H1 (cell line): Measurements from ENCODE around the gene CHD9NB. TPM values are rescaled to one million over a fixed set of nuclear protein-coding genes. Genes with fewer than 3 reads are reported as not detected.

Experiments used
- ASH2L ChIP-seq: fragments of 200-600, 300-600 bp; sonication (generic); IDR thresholded peaks from one replicate; pipeline ENCODE4 v1.7.1; 2017; ENCODE audit warnings: low read length
- CHD1 ChIP-seq: IDR thresholded peaks from 2 replicates; pipeline ENCODE4 v1.6.1; 2012; ENCODE audit warnings: low read depth, low read length, improper control_type of control experiment
- CREB1 ChIP-seq: IDR thresholded peaks from 2 replicates; pipeline ENCODE4 v1.6.1; 2012; ENCODE audit warnings: inconsistent platforms
- EZH2 ChIP-seq: fragments of 200-600 bp; sonication (generic); IDR thresholded peaks from 2 replicates; pipeline ENCODE4 v1.7.1; 2012; ENCODE audit warnings: low read depth, mild to moderate bottlenecking, moderate library complexity, low read length, inconsistent platforms; ENCODE audit not compliant: severe bottlenecking
- GTF2F1 ChIP-seq: IDR thresholded peaks from 2 replicates; pipeline ENCODE4 v1.6.1; 2012; ENCODE audit warnings: low read depth, low read length, improper control_type of control experiment, borderline replicate concordance
- HDAC2 ChIP-seq, 2 experiments: fragments of 300-600 bp in 1 of 2; sonication (generic) in 1 of 2; IDR thresholded peaks; 2 replicates each; pipeline ENCODE4 v1.6.1; 2011 to 2012; ENCODE audit warnings: low read depth in 2 of 2, low read length in 2 of 2, mild to moderate bottlenecking in 2 of 2, moderate library complexity in 2 of 2, borderline replicate concordance in 1 of 2, inconsistent platforms in 1 of 2
- JUN ChIP-seq: IDR thresholded peaks from 2 replicates; pipeline ENCODE4 v1.6.1; 2011; ENCODE audit warnings: low read depth, mild to moderate bottlenecking, improper control_type of control experiment, low read length
- KDM1A ChIP-seq: fragments of 200-600, 300-600 bp; sonication (generic); IDR thresholded peaks from 2 replicates; pipeline ENCODE4 v1.7.1; 2016; ENCODE audit warnings: mild to moderate bottlenecking, low read length, borderline replicate concordance
- KDM5A ChIP-seq: fragments of 200-600 bp; IDR thresholded peaks from 2 replicates; pipeline ENCODE4 v1.7.1; 2012; ENCODE audit warnings: mild to moderate bottlenecking, low read length, inconsistent platforms, mixed read lengths
- MAFK ChIP-seq: IDR thresholded peaks from 2 replicates; pipeline ENCODE4 v1.6.1; 2012; ENCODE audit warnings: low read depth, mild to moderate bottlenecking, improper control_type of control experiment, low read length
- MAX ChIP-seq: IDR thresholded peaks from 2 replicates; pipeline ENCODE4 v1.6.1; 2012; ENCODE audit warnings: inconsistent platforms
- NANOG ChIP-seq: IDR thresholded peaks from 2 replicates; pipeline ENCODE4 v1.6.1; 2011; ENCODE audit warnings: low read length, low read depth, mild to moderate bottlenecking, inconsistent platforms; ENCODE audit not compliant: insufficient read depth, poor library complexity, severe bottlenecking
- NRF1 ChIP-seq: IDR thresholded peaks from 2 replicates; pipeline ENCODE4 v1.6.1; 2011; ENCODE audit warnings: mild to moderate bottlenecking, low read depth, low read length, improper control_type of control experiment
- RAD21 ChIP-seq, 2 experiments: IDR thresholded peaks in 1 of 2; conservative IDR thresholded peaks in 1 of 2; 2 replicates each; pipeline ENCODE4 v1.6.1; 2011; ENCODE audit warnings: low read depth in 2 of 2, low read length in 2 of 2, improper control_type of control experiment in 1 of 2, inconsistent platforms in 1 of 2, mild to moderate bottlenecking in 1 of 2, moderate library complexity in 1 of 2
- RNF2 ChIP-seq: fragments of 200-900, 300-1000 bp; sonication (generic); IDR thresholded peaks from 2 replicates; pipeline ENCODE4 v1.7.1; 2016; ENCODE audit warnings: borderline replicate concordance, low read depth, mild to moderate bottlenecking, antibody characterized with exemption, low read length; ENCODE audit not compliant: poor library complexity, severe bottlenecking; ENCODE audit errors: missing control alignments
- SIRT6 ChIP-seq: IDR thresholded peaks from one replicate; pipeline ENCODE4 v1.7.1; 2012; ENCODE audit warnings: low read length, inconsistent platforms
- SIX5 ChIP-seq: IDR thresholded peaks from 2 replicates; pipeline ENCODE4 v1.6.1; 2011; ENCODE audit warnings: mild to moderate bottlenecking, low read depth, low read length
- SP2 ChIP-seq: IDR thresholded peaks from 2 replicates; pipeline ENCODE4 v1.6.1; 2012; ENCODE audit warnings: mild to moderate bottlenecking, low read length, inconsistent platforms
- SRF ChIP-seq: IDR thresholded peaks from 2 replicates; pipeline ENCODE4 v1.6.1; 2011; ENCODE audit warnings: mild to moderate bottlenecking, low read depth, low read length, moderate library complexity
- SUZ12 ChIP-seq: fragments of 200-600 bp; sonication (generic); IDR thresholded peaks from 2 replicates; pipeline ENCODE4 v1.6.1; 2012; ENCODE audit warnings: mild to moderate bottlenecking, inconsistent platforms, low read length, moderate library complexity, mixed read lengths
- TBP ChIP-seq: IDR thresholded peaks from 2 replicates; pipeline ENCODE4 v1.6.1; 2011; ENCODE audit warnings: low read depth, low read length, improper control_type of control experiment
- TCF12 ChIP-seq: IDR thresholded peaks from 2 replicates; pipeline ENCODE4 v1.6.1; 2011; ENCODE audit warnings: low read depth, mild to moderate bottlenecking, low read length
- polyA plus RNA-seq, 7 experiments: library from polyadenylated mRNA; depleted of rRNA in 3 of 7; stranded (reverse) in 5 of 7; unstranded in 2 of 7; fragments of >200 nt in 5 of 7; fragments of 200-250 nt in 2 of 7; gene quantifications; 1 replicate in 5 of 7; 2 replicates in 1 of 7; 4 replicates in 1 of 7; pipeline versions ENCODE4 v1.2.1 to v1.2.3, GENCODE V29; 2011 to 2013; ENCODE audit warnings: missing spikeins in 2 of 7, mixed read lengths in 2 of 7
- total RNA-seq: library from RNA; stranded (reverse); fragmentation: NEBNext Ultra II Directional; extraction: Animal tissue kit (Norgen Biotek cat#: 25700); gene quantifications from 2 replicates; pipeline ENCODE4 v1.2.1, GENCODE V29; 2021
- TF ChIP-seq, protein P1 (sequence below): IDR thresholded peaks from 2 replicates; pipeline ENCODE4 v1.6.1; 2012; ENCODE audit warnings: inconsistent platforms

The CHD9NB gene
- total and polyA plus RNA-seq, 2 of the 8 experiments (the other 6 are each of a cell fraction or from before 2014, with no cell fraction given), result 4.5 to 5.9 TPM

DNA sequence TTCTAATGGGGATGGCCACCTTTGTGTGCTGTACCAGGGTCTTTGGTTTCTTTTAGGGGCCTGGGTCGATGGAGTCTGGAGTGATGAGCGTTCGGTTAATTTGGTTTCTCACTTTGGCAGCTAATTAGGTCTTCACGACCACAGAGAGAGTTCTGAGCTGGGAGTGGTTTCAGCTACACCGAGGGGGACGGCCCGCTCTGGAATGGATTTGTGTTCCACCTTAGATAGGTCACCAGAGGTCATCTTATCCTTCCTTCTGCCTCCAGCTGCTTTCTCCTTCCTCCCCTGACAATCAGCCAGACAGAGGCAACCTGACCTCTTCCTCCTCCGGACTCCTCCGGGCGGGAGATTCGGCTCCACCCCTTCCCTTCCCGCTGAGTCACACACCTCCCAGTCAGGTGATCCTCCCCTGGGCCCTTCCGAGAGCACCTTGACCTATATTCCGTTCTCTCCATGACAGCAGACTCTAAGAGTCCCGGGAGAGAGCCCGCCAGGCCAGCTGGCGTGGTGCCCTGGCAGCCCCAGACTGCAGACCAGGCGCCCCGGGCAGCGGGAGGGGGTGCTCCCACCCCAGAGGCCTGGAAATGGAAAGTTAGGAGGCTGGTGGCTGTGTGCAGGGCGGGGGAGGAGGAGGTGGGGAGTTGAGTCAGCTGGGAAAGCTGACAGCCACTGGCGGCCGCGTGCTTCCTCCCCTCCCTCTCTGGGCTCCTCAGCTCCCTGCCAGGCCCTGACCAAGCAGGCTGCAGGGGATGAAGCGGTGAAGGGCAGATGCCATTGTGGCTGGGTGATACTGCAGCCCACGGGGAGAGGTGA is 46.8 kb upstream of the CHD9NB start (continued):
- TF ChIP-seq MAFK (peak; percentile 39; the same call in 1 of the 2 replicates), JUN (no peak), RAD21 (IDR thresholded peaks at IDR 0.05 in 1 of 2, conservative IDR thresholded peaks at IDR 0.05 in 1 of 2; ENCODE audit: low read depth in 2 of 2, low read length in 2 of 2) (no peak; a peak in 1 of 4 replicates), RNF2 (no peak), NANOG (no peak), TBP (0 out of 2 replicates have a peak, but pooled peaks have one; percentile 33), SP2 (no peak), KDM5A (no peak), NRF1 (no peak), KDM1A (peak; percentile 12; the same call in 1 of the 2 replicates), SRF (no peak), CHD1 (no peak), EZH2 (no peak), SIRT6 (no peak), MAX (peak; percentile 91), SUZ12 (no peak), GTF2F1 (peak; percentile 48; the same call in 1 of the 2 replicates), HDAC2 (IDR thresholded peaks at IDR 0.05; ENCODE audit: borderline replicate concordance in 1 of 2, low read depth in 2 of 2, low read length in 2 of 2) (peak; percentile 22 to 98; a peak in 3 of 4 replicates), CREB1 (0 out of 2 replicates have a peak, but pooled peaks have one; percentile 6), TCF12 (0 out of 2 replicates have a peak, but pooled peaks have one; percentile 2), ASH2L (peak; percentile 85), SIX5 (no peak)
- TF ChIP-seq, protein P1, sequence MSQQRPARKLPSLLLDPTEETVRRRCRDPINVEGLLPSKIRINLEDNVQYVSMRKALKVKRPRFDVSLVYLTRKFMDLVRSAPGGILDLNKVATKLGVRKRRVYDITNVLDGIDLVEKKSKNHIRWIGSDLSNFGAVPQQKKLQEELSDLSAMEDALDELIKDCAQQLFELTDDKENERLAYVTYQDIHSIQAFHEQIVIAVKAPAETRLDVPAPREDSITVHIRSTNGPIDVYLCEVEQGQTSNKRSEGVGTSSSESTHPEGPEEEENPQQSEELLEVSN, result peak; percentile 67
